ENCODE measurements around the gene MARK1. TPM values are rescaled to one million over a fixed set of nuclear protein-coding genes. Genes with fewer than 3 reads are reported as not detected.

The MARK1 gene
- total and polyA plus RNA-seq, 2 of the 13 experiments (the other 11 are each of a cell fraction or from before 2014, with no cell fraction given): not detected

DNA sequence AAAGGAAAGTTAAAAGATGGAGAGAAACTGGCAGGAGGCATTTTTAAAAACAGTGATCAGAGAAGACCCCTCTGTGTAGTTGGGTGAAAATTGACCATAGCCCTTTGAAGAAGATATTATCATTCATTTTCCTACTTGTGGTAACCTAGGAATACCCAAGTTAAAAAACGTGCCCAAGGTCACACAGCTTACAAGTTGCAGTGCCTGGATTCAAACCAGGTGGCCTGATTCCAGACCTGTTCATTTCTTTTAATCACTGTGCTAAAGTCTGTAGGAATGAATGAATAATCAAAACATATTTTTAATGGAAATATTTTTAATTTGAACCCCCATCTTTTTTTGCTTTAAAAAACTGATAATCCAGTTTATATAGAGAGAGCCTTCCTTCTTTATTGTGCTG is 35.6 kb downstream of the MARK1 start (continued):
- TF ChIP-seq, protein P1, sequence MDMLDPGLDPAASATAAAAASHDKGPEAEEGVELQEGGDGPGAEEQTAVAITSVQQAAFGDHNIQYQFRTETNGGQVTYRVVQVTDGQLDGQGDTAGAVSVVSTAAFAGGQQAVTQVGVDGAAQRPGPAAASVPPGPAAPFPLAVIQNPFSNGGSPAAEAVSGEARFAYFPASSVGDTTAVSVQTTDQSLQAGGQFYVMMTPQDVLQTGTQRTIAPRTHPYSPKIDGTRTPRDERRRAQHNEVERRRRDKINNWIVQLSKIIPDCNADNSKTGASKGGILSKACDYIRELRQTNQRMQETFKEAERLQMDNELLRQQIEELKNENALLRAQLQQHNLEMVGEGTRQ (IDR thresholded peaks at IDR 0.05; ENCODE audit: low read depth, low read length): no peak
- TF ChIP-seq, protein P1 (CRISPR knock-in tag; IDR thresholded peaks at IDR 0.05; ENCODE audit: borderline replicate concordance): no peak

DNA sequence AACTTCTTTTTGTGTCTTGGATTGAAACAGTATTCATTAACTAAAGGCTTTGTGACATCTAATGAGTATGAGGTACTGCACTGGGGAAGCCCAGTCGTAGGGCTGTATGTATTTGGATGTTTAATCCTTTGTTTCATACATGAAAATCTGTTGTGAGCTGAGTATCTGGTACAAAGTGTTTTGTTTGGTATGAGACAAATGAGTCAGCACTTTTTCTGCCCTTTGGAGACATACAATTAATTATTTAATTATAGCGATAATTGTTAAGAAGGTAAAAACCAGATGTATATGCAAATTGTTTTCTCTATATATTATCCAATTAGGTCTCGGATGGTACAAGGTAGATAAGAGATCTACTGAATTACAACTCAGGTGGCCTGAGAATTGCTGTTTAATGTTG is 36.3 kb downstream of the MARK1 start:
- no peak for ATAC-seq
- WGBS (ENCODE audit: low lambda C conversion rate): 35% methylated on average over 3 of the region's 3 CpGs
- H3K9me3 ChIP-seq (ENCODE audit: low read length): no peaks in the 10 kb centered on the region
- no peaks in the 10 kb centered on the region for H3K79me2 ChIP-seq (ENCODE audit: insufficient read depth, low read length)
- H3K4me1 ChIP-seq (ENCODE audit: insufficient read depth, low read length): no peaks in the 10 kb centered on the region
- FAIRE-seq: no peak
- no peak overlapping the region for H2AFZ ChIP-seq (ENCODE audit: low read length)
- BruUV-seq (replicated peaks): no TSS peak
- CTCF ChIA-PET (ENCODE audit: low intra/inter-chr PET ratio, low total read pairs): no interaction called here
- TF ChIP-seq MAFF (IDR thresholded peaks at IDR 0.05; ENCODE audit: low read depth, low read length) (peak; percentile 48), NFE2L2 (IDR thresholded peaks at IDR 0.05; ENCODE audit: low read length) (peak; percentile 58; the same call in 1 of the 2 replicates), MAFK (conservative IDR thresholded peaks at IDR 0.05 in 1 of 2, IDR thresholded peaks at IDR 0.05 in 1 of 2; ENCODE audit: low read length in 2 of 2) (peak; percentile 53 to 81), ZNF564 (CRISPR knock-in tag; IDR thresholded peaks at IDR 0.05) (no peak)
- no peak overlapping the region for H3K9ac ChIP-seq (ENCODE audit: insufficient read depth, low read depth, low read length)
- H3K4me2 ChIP-seq (ENCODE audit: low read depth, low read length): no peak overlapping the region
- no peak for DNase-seq (ENCODE audit: low spot score)
- in situ Hi-C loops (cut with HindIII; ENCODE audit: extremely low pct_ligation_motif_present, low pct_unique_long_range_greater_than_20kb): no loop called here
- H3K27ac ChIP-seq (ENCODE audit: extremely low read length, insufficient read depth, low read length): no peak overlapping the region
- H3K4me3 ChIP-seq (replicated peaks in 1 of 3; ENCODE audit: insufficient read depth in 1 of 3, low read depth in 2 of 3, low read length in 3 of 3): no peak overlapping the region
- no peaks in the 10 kb centered on the region for H4K20me1 ChIP-seq (ENCODE audit: insufficient read depth, low read length)
- POLR2A ChIA-PET: no interaction called here
- no peaks in the 10 kb centered on the region for H3K27me3 ChIP-seq (ENCODE audit: control insufficient read depth in 1 of 2, insufficient read depth in 2 of 2, low read length in 2 of 2)
- no peaks in the 10 kb centered on the region for H3K36me3 ChIP-seq (replicated peaks in 1 of 2; ENCODE audit: control insufficient read depth in 1 of 2, insufficient read depth in 2 of 2, low read length in 2 of 2)
- intact Hi-C loops (cut with micrococcal nuclease; ENCODE audit: unreplicated experiment): no loop called here
